HCT116 (cell line): Measurements from ENCODE around the gene MAP2K6.

Experiments used
- ATF3 ChIP-seq: IDR thresholded peaks from 2 replicates; pipeline ENCODE4 v1.6.1; 2012
- CTCF ChIP-seq, 3 experiments: fragments of 200-600 bp in 1 of 3; sonication (generic) in 1 of 3; IDR thresholded peaks in 2 of 3; conservative IDR thresholded peaks in 1 of 3; 2 replicates each; pipeline ENCODE4 v1.5.1; 2012 to 2017; ENCODE audit warnings: low read depth in 2 of 3, low read length in 2 of 3, antibody characterized with exemption in 1 of 3, borderline replicate concordance in 1 of 3, control low read depth in 1 of 3, mild to moderate bottlenecking in 1 of 3, mixed read lengths in 1 of 3, mixed run types in 1 of 3, moderate library complexity in 1 of 3; ENCODE audit not compliant: insufficient read depth in 1 of 3
- EGR1 ChIP-seq: IDR thresholded peaks from 2 replicates; pipeline ENCODE4 v1.6.1; 2012; ENCODE audit warnings: low read depth
- MAX ChIP-seq: IDR thresholded peaks from 2 replicates; pipeline ENCODE4 v1.6.1; 2012
- POLR2A ChIP-seq: IDR thresholded peaks from 2 replicates; pipeline ENCODE4 v1.7.0; 2011; ENCODE audit warnings: borderline replicate concordance; ENCODE audit not compliant: insufficient read depth, insufficient read length; ENCODE audit errors: extremely low read depth
- POLR2AphosphoS5 ChIP-seq: IDR thresholded peaks from 2 replicates; pipeline ENCODE4 v1.6.1; 2011; ENCODE audit warnings: mild to moderate bottlenecking, low read depth, low read length, moderate library complexity
- RAD21 ChIP-seq: IDR thresholded peaks from 2 replicates; pipeline ENCODE4 v1.6.1; 2012; ENCODE audit warnings: low read depth, mild to moderate bottlenecking
- SIN3A ChIP-seq: IDR thresholded peaks from 2 replicates; pipeline ENCODE4 v1.6.1; 2012; ENCODE audit warnings: low read depth
- SP1 ChIP-seq: IDR thresholded peaks from 2 replicates; pipeline ENCODE4 v1.6.1; 2012; ENCODE audit warnings: low read depth
- YY1 ChIP-seq: IDR thresholded peaks from 2 replicates; pipeline ENCODE4 v1.6.1; 2011; ENCODE audit warnings: low read length, low read depth, moderate library complexity, mild to moderate bottlenecking; ENCODE audit not compliant: insufficient replicate concordance; ENCODE audit errors: extremely low read depth
- ZBTB33 ChIP-seq: IDR thresholded peaks from 2 replicates; pipeline ENCODE4 v1.6.1; 2011; ENCODE audit warnings: mild to moderate bottlenecking, low read length, moderate library complexity; ENCODE audit not compliant: insufficient replicate concordance; ENCODE audit errors: extremely low read depth

- no peak for TF ChIP-seq CTCF (IDR thresholded peaks at IDR 0.05 in 2 of 3, conservative IDR thresholded peaks at IDR 0.05 in 1 of 3; ENCODE audit: borderline replicate concordance in 1 of 3, insufficient read depth in 1 of 3, low read depth in 2 of 3, low read length in 2 of 3)
- no peak for TF ChIP-seq POLR2AphosphoS5
- no peak for TF ChIP-seq POLR2A
- TF ChIP-seq MAX = no peak
- TF ChIP-seq EGR1 = no peak
- TF ChIP-seq SP1 = no peak
- TF ChIP-seq ZBTB33 = no peak
- TF ChIP-seq ATF3 = no peak
- no peak for TF ChIP-seq SIN3A
- no peak for TF ChIP-seq RAD21
- TF ChIP-seq YY1 = no peak
These were observed 41.4 kb upstream of the MAP2K6 start for GRCh38 chr17:69373069-69373468.
